DMS153 (cell line): ENCODE results near the gene ZBTB48.

Experiments used
- DNase-seq: peaks from one replicate; lab custom pipeline; 2025; lab: John Stamatoyannopoulos, UW

The ZBTB48 gene

GRCh38 chr1:6574025-6574620 lies 5.7 kb upstream of the ZBTB48 start:
- no peak for DNase-seq

- no peak for DNase-seq
These were observed 5.0 kb upstream of the ZBTB48 start for GRCh38 chr1:6574818-6575217.

- DNase-seq: no peak
These were observed 1.8 kb upstream of the ZBTB48 start for GRCh38 chr1:6577831-6578525.

DNA sequence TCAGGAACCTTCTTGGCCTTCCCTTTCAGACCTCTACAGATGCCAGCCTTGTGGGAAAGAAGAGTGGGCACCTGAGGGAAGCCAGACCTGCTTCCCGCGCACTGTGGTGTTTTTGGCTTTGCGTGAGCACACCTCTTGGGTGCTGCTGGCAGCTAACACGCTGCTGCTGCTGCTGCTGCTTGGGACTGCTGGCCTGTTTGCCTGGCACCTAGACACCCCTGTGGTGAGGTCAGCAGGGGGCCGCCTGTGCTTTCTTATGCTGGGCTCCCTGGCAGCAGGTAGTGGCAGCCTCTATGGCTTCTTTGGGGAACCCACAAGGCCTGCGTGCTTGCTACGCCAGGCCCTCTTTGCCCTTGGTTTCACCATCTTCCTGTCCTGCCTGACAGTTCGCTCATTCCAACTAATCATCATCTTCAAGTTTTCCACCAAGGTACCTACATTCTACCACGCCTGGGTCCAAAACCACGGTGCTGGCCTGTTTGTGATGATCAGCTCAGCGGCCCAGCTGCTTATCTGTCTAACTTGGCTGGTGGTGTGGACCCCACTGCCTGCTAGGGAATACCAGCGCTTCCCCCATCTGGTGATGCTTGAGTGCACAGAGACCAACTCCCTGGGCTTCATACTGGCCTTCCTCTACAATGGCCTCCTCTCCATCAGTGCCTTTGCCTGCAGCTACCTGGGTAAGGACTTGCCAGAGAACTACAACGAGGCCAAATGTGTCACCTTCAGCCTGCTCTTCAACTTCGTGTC lies 995 bp upstream of the ZBTB48 start:
- no peak for DNase-seq

DNA sequence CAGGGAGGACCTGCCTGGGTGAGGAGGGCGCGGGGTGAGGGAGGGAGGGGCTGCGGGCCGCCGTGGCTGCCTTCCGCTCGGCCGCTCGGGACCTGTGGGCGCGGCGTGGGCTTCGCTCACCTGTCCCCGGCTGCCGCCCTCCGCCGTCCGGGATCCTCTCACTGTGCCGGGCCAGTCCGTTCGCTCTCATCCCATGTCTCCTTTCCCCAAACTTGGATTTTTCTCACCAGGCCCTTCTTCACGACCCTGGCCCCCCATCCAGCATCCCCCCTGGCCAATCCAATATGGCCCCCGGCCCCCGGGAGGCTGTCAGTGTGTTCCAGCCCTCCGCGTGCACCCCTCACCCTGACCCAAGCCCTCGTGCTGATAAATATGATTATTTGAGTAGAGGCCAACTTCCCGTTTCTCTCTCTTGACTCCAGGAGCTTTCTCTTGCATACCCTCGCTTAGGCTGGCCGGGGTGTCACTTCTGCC lies 362 bp downstream of the ZBTB48 start:
- DNase-seq: no peak

GRCh38 chr1:6580593-6581409 lies 1.0 kb downstream of the ZBTB48 start:
- DNase-seq: no peak

- DNase-seq: peak; percentile 46
These were observed 1.9 kb downstream of the ZBTB48 start for GRCh38 chr1:6581561-6582305.

GRCh38 chr1:6582370-6582769 lies 2.6 kb downstream of the ZBTB48 start:
- DNase-seq: no peak

DNA sequence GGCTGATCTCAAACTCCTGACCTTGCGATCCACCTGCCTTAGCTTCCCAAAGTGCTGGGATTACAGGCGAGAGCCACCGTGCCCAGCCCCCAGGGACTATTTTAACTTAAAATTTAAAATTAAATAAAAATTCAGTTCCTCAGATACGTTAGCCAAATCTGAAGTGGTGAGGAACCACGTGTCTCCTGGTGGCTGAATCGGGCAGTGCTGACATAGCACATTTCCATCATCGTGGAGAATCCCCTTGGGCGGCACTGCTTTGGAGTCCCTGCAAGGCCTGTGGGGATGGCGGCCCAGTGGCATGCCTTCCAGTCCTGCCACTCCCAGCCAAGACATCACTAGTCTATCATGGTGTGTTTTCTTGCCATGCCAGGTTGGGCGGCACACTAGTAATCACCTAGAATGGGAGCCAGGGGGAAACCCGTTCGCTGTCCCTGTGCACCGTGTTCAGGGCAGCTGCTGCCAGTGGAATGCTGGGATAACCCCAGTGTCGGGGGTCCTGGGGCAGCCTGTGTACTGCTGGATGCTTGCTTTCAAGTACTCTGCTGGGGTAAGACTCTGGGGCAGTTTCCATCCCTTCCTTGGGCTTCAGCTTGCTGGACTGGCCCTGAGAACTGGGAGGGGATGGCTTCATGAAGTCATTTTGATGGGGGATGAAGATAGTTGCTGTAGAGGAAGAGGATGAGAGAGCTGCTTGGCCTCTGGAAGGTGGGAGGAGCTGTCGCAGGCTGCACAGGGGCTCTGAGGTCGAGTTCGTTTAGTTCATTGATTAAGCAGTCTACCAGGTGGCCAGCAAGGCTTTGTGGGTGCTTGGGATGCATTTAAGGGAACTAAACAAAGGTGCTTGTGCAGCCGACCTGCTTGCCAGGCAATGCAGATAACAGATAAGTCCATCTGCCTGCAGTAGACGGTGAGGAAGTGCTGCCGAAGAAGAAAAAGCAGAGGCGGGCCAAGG lies 4.6 kb downstream of the ZBTB48 start:
- no peak for DNase-seq

GRCh38 chr1:6585081-6585722 lies 5.4 kb downstream of the ZBTB48 start:
- no peak for DNase-seq

DNA sequence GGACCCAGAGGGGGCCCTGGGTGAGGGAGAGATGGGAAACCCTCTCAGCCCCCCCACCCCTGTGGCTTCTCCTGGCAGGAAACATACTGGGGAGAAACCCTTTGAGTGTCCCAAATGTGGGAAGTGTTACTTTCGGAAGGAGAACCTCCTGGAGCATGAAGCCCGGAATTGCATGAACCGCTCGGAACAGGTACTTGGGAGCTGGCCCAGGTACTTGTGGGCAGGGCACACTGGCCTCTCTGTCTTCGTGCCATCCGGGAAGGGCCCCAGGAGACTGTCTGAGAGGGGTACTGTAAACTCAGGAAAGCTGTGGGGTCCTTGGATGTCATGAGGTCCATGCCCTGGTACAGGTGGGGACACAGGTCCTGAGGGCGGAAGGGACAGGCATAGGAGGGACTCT lies 6.0 kb downstream of the ZBTB48 start:
- no peak for DNase-seq

GRCh38 chr1:6586404-6586816 lies 6.6 kb downstream of the ZBTB48 start:
- DNase-seq: no peak

DNA sequence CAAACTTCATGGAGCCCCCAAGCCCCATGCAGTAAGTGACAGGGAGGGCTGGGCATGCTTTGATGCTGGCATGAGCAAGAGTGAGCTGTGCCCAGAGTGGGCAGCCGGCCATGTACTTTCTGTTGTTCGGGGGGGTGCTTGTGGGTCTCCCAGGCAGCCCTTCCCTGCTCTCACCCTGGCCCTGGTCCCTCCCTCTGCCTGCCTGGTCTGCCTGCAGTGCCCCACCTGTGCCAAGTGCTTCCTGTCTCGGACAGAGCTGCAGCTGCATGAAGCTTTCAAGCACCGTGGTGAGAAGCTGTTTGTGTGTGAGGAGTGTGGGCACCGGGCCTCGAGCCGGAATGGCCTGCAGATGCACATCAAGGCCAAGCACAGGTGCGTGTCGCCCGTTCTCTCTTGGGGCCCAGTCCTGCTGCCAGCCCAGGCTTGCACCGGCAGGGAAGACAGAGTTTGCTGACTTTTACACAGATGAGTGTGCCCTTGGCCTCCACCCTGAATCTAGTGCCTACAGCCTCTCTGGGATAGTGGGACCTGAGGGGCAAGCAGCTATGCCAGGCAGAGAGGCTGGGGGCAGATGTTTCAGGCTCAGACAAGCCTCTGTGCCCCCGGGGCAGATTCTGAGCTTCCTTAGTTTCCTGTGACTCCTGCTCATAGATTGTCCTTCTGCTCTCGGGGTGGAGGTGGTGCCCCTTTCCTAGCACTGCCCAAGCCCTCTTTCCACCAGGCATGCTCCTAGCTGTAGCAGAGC lies 7.6 kb downstream of the ZBTB48 start:
- DNase-seq: no peak

- DNase-seq: no peak
These were observed 8.5 kb downstream of the ZBTB48 start for GRCh38 chr1:6588128-6588892.

GRCh38 chr1:6588893-6589520 lies 9.2 kb downstream of the ZBTB48 start:
- no peak for DNase-seq

GRCh38 chr1:6590046-6590445 lies 10.3 kb downstream of the ZBTB48 start:
- no peak for DNase-seq

- DNase-seq: no peak
These were observed 11.4 kb downstream of the ZBTB48 start for GRCh38 chr1:6591222-6591621.

DNA sequence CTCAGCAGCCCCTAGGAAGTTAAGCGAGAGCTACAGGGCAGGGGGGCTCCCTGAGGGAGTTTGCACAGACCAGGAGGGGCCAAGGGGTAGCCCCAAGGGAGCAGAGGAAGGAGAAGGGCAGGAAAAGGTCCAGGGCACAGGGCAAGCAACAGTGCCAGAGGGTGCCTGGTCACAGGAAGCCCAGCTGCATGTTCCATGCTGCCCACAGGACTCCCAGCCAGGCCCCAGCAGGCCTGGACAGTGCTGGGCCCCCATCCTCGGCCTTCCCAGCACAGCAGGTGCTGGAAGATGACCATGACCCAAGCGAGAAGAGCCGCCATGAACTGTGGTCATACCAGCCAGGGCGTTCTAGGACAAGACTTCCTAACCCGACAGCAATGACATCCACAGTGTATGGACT lies 11.8 kb downstream of the ZBTB48 start:
- DNase-seq: no peak
